HG03060 (cell line): Measurements from ENCODE around the gene RNF149.
"Not testable (repeated sequence)": the region's sequence is repeated elsewhere in the genome, so short reads cannot be mapped to it uniquely, and the experiment has no call there.

ENCODE experiments used
- ATAC-seq: cut with Tn5 transposase; IDR thresholded peaks from one replicate; pipeline ENCODE4 v1.9.1; 2021; ENCODE audit warnings: low read depth, moderate number of reproducible peaks; ENCODE audit not compliant: unreplicated experiment

Gene RNF149

DNA sequence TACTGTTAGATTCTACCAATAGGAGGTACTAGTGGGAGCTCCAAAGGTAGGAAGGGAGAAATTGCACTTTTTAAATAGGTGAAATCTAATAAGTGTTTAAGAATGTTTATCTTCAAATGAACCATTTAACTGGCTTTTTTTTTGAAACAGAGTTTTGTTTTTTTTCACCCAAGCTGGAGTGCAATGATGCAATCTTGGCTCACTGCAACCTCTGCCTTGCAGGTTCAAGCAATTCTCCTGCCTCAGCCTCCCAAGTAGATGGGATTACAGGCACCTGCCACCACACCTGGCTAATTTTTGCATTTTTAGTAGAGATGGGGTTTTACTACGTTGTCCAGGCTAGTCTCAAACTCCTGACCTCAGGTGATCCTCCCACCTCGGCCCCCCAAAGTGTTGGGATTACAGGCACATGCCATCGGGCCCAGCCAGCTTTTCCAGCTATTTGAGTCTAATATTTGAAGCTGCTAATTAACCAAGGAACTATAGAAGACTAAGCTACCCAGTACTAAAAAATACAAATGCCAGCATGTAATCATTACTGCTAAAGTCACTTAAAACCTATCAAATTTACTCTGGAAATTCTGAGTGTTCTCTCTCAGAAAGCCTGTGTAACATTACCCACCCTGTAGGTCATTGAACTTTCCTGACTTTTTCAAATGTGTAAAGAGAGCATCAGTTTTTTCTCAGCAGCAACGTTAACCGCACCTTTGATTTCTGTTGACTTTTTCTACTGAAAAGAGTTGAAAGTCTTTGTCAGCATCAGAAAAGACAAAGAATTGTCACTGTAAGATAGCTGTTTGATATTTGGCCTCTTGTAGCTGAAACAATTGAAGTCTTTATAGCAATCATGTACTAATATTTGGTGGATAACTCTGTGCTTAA lies 24.6 kb upstream of the RNF149 start:
- no peak for ATAC-seq

DNA sequence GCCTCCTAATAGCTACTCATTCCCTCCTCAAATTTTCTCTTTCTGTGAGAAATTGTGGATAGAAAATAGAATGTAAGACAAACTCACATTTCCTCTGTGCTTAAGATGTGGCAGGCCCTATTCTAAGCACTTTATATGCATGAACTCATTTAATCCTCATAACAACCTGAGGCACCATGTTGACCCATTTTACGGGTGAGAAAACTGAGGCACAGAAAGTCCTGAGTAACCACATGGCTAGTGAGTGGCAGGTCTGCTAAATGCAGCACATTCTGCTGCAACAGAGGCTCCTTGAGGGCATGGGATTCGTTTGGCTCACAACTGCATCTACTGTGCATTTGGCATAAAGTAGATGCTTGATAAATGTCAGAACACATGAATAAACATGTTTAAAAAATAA lies 22.7 kb upstream of the RNF149 start:
- no peak for ATAC-seq

DNA sequence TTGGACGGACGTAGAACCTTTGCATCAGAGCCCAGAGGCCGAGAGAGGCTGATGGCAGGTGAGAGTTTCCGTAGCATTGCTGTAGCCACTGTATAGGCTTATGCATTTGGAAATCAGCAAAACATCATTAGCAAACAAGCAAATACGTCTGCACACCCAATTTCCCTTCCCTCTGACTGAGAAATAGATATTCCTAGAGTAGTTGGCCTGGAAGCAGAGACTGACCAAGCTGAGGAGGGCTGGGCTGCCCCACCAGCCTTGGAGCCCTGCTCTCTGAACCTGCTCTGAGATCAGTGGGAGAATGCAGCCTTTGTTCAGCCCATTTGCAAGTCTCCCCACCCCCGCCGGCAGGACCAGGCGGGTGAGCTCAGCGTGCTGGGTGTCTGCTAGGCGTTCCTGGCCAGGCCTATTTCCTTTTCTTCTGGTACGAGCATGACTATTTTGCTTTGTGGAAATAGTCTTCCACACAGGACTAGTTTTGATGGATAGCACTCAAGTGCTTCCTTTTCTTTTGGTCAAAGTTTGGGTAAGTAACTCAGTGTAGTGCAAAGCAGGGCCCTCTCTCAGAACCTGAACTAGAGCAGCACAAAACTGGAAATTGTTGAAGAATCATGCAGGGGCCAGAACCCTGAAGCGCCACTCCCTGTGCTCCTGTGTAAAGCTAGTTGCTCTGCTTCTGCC lies 21.9 kb upstream of the RNF149 start:
- ATAC-seq: no peak

DNA sequence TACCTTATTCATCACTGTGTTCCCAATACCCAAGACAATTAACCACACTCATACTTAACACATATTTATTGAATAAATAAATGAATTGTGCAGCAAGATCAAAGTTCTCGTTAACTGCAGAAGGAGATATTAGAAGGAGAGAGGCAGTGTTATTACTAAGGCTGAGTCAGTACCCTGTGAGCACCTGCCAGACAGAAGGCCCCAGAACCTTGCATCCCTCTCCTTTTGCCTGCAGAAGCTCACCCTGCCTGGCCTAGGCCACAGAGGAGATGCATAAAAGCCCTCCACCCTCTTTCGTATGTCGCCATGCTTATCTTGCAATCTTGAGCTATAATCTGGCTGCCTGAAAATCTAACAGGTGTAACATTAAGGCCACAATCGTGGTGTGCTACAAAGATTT lies 20.5 kb upstream of the RNF149 start:
- ATAC-seq: no peak

DNA sequence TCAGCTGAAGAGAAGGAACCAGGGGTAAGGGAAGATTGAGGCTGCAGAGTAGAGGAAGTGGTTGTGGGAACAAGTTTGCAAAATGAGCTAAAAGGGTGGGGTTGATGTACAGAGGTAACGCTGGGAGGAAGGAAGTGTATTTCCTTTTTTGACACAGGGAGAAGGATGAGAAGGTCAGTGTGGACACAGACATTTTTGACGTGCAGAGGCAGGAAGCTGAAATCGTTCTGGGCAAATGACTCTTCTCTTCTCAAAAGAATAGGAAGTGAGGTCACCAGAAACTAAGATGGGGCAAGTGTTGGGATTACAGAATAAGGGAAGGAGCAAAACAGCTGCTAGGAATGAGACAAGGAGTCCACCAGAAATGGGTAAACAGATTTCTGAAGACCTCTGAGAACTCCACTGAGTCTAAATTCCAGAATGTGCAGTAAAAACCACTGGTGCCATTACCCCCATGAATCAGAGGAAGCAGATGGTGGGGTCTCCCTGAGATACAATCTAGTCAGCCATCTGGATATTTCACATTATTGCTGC lies 20.0 kb upstream of the RNF149 start:
- ATAC-seq: no peak

DNA sequence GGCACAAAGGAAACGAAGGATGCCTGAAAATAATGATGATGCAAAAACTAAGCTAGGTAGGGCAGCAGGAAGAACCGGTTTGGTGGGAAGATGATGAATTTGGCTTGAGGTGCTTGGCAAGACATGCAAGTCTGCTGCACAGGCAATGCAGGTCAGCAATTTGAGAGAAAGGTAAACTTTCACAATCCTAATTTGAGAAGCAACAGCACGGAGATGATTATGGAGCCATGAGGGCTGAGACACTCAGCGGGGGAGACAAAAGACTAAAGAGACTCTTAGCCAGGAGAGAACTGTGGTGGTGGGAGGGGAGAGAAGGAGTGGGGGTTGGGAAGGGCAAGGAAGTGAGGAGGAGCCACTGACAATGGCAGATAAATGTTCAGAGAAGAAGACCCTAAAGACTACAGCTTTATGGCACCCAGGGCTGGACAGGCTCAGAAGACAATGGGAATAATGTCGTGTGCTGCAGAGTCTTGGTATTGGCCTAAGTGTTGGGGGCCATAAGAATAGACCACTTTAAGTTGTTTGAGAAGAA lies 19.4 kb upstream of the RNF149 start:
- no peak for ATAC-seq

DNA sequence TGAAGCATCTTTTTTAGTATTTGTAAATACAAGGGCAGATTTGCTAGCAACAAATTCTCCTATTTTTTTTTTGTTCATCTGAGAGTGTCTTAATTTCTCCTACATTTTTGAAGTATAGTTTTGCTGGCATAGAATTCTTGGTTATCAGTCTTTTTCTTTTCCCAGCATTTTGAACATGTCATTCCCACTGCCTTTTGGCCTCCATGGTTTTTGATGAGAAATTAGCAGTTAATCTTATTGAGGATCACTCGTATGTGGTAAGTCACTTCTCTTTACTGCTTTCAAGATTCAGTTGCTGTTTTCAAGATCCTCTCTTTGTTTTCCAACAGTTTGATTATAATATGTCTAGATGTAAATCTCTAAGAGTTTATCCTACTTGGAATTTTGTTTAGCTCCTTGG lies 16.9 kb upstream of the RNF149 start:
- no peak for ATAC-seq

DNA sequence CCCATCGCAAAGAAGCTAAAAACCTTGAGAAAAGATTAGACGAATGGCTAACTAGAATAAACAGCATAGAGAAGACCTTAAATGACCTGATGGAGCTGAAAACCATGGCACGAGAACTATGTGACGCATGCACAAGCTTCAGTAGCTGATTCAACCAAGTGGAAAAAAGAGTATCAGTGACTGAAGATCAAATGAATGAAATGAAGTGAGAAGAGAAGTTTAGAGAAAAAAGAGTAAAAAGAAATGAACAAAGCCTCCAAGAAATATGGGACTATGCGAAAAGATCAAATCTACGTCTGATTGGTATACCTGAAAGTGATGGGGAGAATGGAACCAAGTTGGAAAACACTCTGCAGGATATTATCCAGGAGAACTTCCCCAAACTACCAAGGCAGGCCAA lies 8.1 kb upstream of the RNF149 start:
- not testable (repeated sequence) for ATAC-seq

DNA sequence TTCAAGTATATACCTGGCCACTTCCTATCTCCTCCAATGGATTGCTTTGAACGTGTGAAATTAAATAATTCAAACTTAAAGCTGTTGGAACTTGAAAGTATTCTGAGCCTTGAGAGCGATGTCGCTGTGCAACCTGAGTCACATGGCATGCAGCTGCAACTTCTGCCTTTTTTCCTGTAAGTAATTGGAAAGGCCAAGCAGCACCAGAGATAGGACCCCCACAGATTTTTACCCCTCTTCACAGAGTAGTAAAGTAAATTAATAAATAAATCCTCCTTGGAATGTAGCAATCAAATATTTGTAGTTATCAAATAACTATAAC lies 3.2 kb upstream of the RNF149 start:
- no peak for ATAC-seq

DNA sequence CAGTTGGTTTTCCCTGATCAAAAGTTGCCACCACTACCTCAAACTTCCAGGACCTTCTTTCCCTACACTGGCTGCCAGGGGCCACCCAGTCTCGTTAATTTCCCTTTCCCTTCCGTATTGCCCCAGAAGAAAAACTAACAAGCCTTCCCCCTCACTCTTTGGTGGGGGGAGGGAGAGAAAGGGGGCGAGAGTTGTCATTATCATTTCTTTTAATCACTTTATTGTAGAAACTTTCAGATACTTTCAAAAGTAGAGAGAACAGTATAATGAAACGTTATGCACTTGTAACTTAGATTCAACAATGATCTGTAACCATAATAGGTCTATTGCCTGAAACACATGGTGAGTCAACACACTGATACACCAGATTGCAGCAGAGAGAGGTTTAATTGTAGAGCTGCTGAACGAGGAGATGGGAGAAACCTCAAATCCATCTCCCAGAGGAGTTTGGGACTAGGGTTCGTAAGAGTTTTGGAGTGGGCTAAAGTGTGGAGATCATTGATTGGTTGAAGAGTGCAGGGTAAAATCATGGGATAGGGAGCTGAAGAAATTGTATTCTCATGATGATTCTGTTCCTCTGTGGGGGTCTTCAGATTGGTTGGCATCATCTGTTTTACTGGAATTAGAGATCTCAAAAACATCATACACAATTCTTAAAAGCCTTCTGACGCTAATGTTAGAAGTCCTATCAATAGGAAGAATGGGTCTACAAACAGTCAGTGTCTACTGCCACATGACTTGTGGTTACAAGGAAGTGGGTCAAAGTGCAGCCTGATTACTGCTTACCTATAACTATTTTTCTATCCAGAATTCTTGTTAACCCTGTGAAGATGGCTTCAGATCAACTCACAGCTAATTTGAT lies 2.6 kb upstream of the RNF149 start:
- no peak for ATAC-seq

DNA sequence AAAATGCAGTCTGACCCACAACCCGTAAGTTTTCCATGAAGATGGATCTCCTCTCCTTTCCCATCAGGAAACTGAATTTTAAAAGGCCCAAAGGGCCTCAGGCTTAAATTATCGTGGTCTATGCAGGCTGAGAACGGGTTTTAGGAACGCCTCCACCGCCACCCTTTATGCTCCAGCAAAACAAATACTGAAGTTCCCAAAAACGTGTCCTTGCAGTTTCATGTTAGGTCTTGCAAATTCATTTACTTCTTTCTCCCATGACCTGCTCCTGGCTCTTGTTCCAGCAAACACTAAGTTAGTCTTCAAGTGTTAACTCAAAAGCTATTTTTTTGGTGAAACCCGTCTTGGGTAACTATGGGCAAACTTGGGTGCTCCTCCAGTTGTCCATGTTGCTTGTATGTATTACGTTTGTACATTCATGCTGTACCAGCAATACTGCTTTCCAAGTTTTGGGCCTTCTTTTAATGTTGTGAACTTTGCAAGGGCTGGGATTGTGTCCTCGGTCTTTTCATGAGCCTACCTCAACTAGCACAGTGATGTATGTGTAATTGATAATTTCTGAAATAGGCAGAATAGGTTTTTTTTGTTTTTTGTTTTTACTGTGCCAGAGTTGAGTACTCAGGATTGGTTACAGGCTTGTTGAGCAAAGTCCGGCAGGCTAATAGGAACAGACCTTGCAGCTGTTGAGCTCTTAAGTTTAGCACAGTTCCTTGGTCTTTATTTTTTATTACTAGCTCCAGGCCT lies 1.8 kb upstream of the RNF149 start:
- no peak for ATAC-seq

DNA sequence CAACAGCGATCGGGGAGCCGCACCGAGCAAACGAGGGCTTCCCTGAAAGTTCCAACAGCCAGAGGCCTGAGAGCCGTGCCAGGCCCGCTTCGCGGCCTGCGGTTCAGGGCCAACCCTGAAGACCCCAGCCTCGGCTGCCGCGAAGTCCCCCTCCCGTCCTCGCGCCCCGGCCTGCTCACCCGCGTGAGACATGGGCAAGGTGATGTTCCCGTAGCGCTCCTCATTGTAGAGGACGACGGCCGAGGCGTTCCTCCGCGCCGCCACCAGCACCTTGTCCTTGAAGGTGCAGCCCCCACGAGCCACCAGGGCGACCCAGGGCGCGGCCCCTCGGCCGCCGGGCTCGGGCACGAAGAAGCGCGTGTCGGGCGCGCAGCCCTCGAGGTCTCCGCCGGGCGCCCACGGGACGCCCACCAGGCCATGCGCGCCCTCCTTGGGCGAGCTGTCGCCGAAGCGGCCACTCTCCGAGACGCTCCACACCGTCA lies 510 bp downstream of the RNF149 start:
- ATAC-seq: no peak

DNA sequence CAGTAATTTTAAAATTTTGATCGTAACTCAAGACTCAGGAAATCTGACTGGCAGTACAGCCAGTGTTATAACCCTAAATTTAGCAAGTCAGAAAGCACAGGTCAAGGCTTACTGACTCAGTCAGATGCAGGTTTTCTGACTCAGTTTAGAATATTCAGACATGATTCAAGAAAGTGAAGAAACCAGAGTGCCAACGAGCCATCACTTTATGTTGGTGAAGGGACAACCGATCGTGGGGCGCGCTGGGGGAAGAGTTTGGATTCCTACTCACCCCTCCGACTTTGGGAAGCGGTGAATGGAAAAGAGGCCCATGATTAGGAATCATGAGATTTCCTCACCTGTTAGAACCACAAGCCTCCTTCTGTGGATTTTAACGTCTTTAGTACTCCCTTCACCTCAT lies 998 bp downstream of the RNF149 start:
- ATAC-seq: no peak

DNA sequence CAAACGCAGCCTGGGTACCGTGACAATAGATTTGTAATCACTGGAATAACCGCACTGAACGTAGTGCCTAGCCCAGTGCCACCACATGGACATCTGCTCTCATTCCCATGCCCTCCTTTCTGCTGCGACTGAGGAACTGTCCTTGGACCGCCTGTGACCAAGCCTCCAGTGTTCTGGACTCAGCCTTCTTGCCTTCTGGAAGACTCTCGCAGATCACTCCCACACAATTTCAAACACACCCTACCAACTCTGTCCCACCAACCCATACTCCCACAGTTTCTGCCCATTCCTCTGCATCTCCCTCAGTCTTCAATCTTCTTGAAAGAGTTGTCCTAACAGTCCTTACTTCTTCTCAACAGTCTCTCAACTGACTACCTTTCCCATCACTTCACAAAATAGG lies 2.1 kb downstream of the RNF149 start:
- no peak for ATAC-seq

DNA sequence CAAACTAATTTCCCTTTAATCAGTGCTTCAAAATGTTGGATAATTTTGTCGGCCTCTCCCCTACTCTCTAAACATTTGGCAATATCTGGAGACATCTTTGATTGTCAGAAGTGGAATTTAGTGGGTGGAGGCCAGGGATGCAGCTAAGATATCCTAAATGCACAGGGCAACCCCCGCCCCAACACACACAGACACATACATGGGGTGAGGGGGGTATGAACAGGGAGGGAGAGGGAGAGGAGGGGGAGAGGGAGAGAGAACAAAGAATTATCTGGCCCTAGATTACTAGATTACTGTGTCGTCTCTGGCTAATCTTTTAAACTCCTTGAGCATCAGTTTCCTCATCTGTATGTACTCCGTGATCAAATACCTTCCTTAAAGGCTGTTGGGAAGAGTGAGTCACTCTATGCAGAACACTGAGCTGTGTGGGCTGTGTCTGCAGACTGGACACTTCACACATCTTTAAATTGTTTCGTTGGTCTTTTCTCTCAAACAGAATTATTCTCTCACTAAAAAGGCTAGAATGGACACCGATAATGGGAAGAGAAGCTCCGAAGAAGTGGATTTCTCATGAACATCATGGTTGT lies 2.9 kb downstream of the RNF149 start:
- ATAC-seq: no peak

DNA sequence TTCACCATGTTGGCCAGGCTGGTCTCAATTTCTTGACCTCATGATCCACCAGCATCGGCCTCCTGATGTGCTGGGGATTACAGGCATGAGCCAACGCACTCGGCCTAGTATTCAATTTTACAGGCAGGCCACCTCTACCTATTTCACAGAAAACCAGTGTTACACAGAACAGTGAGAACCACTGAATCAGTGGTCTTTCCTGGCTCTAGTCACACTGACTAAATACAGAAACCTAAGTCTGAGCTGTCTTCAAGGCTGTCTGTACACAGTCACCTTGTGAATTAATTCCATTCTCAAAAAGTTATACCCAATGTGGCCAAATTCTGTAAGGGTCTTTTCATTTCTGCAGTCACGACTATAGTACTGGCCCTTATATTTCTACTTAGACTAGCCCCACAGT lies 3.5 kb downstream of the RNF149 start:
- no peak for ATAC-seq

DNA sequence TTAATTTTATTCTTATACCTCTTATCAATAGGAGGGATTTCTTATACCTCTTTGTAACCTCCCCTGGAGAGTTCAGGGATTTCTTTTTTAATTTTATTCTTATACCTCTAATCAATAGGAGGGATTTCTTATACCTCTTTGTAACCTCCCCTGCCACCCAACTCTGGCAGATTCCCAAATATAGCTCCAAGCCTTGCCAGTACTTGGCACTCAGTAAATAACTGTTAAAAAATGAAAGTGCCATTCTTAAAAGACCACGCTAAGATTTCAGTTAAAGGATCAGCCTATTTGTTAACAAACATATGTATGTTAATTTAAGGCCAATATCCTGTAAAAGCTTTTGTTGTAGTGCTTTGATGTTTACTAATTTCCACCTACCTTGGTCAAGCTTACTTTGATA lies 4.8 kb downstream of the RNF149 start:
- no peak for ATAC-seq

DNA sequence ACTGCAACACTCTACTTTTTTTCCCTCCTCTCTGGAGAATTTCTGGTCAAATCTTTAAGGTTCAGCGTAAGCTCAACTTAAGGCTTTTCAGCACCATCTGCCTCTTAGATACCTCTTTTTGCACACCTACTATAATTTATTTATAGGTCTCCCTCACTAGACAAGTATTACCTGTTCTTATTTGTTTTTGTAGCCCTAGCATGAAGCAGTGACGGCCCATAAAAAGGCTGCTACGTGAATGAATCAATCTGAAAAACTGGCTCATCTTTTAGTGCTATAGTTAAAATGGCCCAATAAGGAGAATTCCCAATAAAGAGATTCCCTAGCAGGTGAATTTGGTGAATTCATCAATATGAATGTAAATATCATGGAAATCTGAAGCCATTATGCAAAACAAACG lies 6.5 kb downstream of the RNF149 start:
- ATAC-seq: no peak

DNA sequence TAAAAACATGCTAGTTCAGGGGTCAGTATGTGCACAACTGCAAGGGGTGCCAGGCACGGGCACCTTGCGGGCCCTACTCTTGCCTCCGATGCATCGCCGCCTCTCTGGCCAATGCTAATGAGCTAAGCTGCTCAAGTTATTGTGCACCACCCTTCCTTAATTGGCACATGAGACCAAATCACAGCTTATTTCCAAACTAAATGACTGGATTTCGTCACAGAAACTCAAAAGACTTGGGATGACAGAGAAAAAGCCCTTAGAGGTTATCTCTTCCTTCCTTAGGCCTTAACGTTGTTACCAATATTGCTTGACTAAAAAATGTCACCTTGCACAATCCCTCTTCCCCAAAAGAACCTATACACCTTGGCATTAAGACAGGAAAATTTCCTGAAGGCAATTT lies 7.7 kb downstream of the RNF149 start:
- no peak for ATAC-seq

DNA sequence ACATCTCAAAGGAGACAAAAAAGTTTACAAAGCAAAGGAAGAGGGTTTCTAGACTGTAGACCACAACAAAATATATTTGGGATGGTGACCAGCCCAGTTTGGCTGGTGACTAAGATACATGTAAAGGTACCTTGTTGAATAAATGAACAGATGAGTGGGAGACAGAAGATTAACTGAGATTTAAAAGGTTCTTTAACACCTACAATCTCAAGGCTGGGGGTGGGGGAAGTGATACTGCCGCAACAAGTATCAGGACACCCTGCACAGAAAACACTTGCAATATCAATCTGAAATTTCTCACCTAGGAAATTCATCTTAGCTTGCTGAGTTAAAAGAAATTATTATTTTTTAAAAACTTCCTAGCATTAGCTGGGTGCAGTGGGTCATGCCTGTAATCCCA lies 8.3 kb downstream of the RNF149 start:
- no peak for ATAC-seq
